H9 (cell line): ENCODE data around the gene S100A8. TPM values are rescaled to one million over a fixed set of nuclear protein-coding genes. Genes with fewer than 3 reads are reported as not detected.

Experiments
- DNase-seq: peaks from one replicate; pipeline ENCODE4 v3.0.0-alpha.2; 2017
- H2AFZ ChIP-seq: one replicate; pipeline ENCODE4 v1.6.1; 2013; ENCODE audit warnings: mild to moderate bottlenecking, low read length, control low read depth, moderate library complexity
- H2AK5ac ChIP-seq: 2 replicates; pipeline ENCODE4 v1.6.1; 2013; ENCODE audit warnings: low read length, control low read depth, mixed read lengths; ENCODE audit not compliant: insufficient read length
- H2BK120ac ChIP-seq: one replicate; pipeline ENCODE4 v1.6.1; 2013; ENCODE audit warnings: low read depth, mild to moderate bottlenecking, low read length, control low read depth, inconsistent platforms; ENCODE audit not compliant: poor library complexity, severe bottlenecking
- H2BK12ac ChIP-seq: 2 replicates; pipeline ENCODE4 v1.6.1; 2013; ENCODE audit warnings: low read length, control low read depth, mixed read lengths, low read depth; ENCODE audit not compliant: insufficient read length
- H2BK15ac ChIP-seq: 2 replicates; pipeline ENCODE4 v1.6.1; 2013; ENCODE audit warnings: low read depth, low read length, control low read depth
- H2BK20ac ChIP-seq: one replicate; pipeline ENCODE4 v1.6.1; 2013; ENCODE audit warnings: low read depth, mild to moderate bottlenecking, low read length, control low read depth, inconsistent platforms; ENCODE audit not compliant: poor library complexity, severe bottlenecking
- H2BK5ac ChIP-seq: 2 replicates; pipeline ENCODE4 v1.6.1; 2013; ENCODE audit warnings: low read length, control low read depth, mixed read lengths; ENCODE audit not compliant: insufficient read length
- H3K14ac ChIP-seq: 2 replicates; pipeline ENCODE4 v1.6.1; 2013; ENCODE audit warnings: low read length, control low read depth; ENCODE audit not compliant: insufficient read depth
- H3K18ac ChIP-seq: 2 replicates; pipeline ENCODE4 v1.6.1; 2013; ENCODE audit warnings: low read depth, mild to moderate bottlenecking, mixed read lengths, low read length, control low read depth; ENCODE audit not compliant: insufficient read length
- H3K23ac ChIP-seq: 2 replicates; pipeline ENCODE4 v1.6.1; 2013; ENCODE audit warnings: low read length, control low read depth, mixed read lengths, low read depth; ENCODE audit not compliant: insufficient read length
- H3K23me2 ChIP-seq: 2 replicates; pipeline ENCODE4 v1.6.1; 2013; ENCODE audit warnings: low read depth, mild to moderate bottlenecking, mixed read lengths, low read length, control low read depth; ENCODE audit not compliant: insufficient read length, poor library complexity, severe bottlenecking
- H3K27ac ChIP-seq: 2 replicates; pipeline ENCODE4 v1.5.1; 2013; ENCODE audit warnings: low read length, control low read depth, mixed read lengths, low read depth; ENCODE audit not compliant: insufficient read length
- H3K27me3 ChIP-seq: 2 replicates; pipeline ENCODE4 v1.6.1; 2013; ENCODE audit warnings: low read length, control low read depth, inconsistent platforms; ENCODE audit not compliant: insufficient read depth
- H3K4ac ChIP-seq: 2 replicates; pipeline ENCODE4 v1.6.1; 2013; ENCODE audit warnings: low read depth, mild to moderate bottlenecking, control low read depth, inconsistent platforms, low read length, moderate library complexity
- H3K4me1 ChIP-seq: 2 replicates; pipeline ENCODE4 v1.6.1; 2013; ENCODE audit warnings: low read length, control low read depth, inconsistent platforms; ENCODE audit not compliant: insufficient read depth
- H3K4me2 ChIP-seq: 2 replicates; pipeline ENCODE4 v1.6.1; 2013; ENCODE audit warnings: low read length, control low read depth, mixed read lengths; ENCODE audit not compliant: insufficient read length, insufficient read depth
- H3K56ac ChIP-seq: 2 replicates; pipeline ENCODE4 v1.6.1; 2013; ENCODE audit warnings: low read depth, mild to moderate bottlenecking, mixed read lengths, low read length, control low read depth; ENCODE audit not compliant: insufficient read length
- H3K79me1 ChIP-seq: 2 replicates; pipeline ENCODE4 v1.6.1; 2013; ENCODE audit warnings: low read depth, mild to moderate bottlenecking, moderate library complexity, low read length, control low read depth, inconsistent platforms; ENCODE audit not compliant: insufficient read depth, poor library complexity, severe bottlenecking
- H3K79me2 ChIP-seq: 2 replicates; pipeline ENCODE4 v1.6.1; 2013; ENCODE audit warnings: low read length, control low read depth, inconsistent platforms; ENCODE audit not compliant: insufficient read depth
- H3K9ac ChIP-seq: 2 replicates; pipeline ENCODE4 v1.6.1; 2013; ENCODE audit warnings: low read length, control low read depth, mixed read lengths; ENCODE audit not compliant: insufficient read length; ENCODE audit errors: extremely low read depth
- H3K9me3 ChIP-seq: one replicate; pipeline ENCODE4 v1.6.1; 2013; ENCODE audit warnings: low read depth, low read length, inconsistent platforms; ENCODE audit not compliant: control insufficient read depth
- H3T11ph ChIP-seq: one replicate; pipeline ENCODE4 v1.6.1; 2013; ENCODE audit warnings: mild to moderate bottlenecking, low read length, control low read depth, inconsistent platforms
- H4K20me1 ChIP-seq: one replicate; pipeline ENCODE4 v1.6.1; 2013; ENCODE audit not compliant: control insufficient read depth, insufficient read length, insufficient read depth
- H4K5ac ChIP-seq: 2 replicates; pipeline ENCODE4 v1.6.1; 2013; ENCODE audit warnings: low read depth, mild to moderate bottlenecking, mixed read lengths, low read length, control low read depth; ENCODE audit not compliant: insufficient read length
- H4K8ac ChIP-seq: replicated peaks from 2 replicates; pipeline ENCODE4 v1.6.1; 2013; ENCODE audit warnings: low read length, control low read depth, mixed read lengths, low read depth; ENCODE audit not compliant: insufficient read length
- H4K91ac ChIP-seq: 2 replicates; pipeline ENCODE4 v1.6.1; 2013; ENCODE audit warnings: low read depth, mild to moderate bottlenecking, moderate library complexity, mixed read lengths, low read length, control low read depth; ENCODE audit not compliant: insufficient read length
- H3K27ac Mint-ChIP-seq, 3 experiments: 2 replicates in 2 of 3; 3 replicates in 1 of 3; pipeline ENCODE4 v1.8.0; 2020 to 2021; ENCODE audit warnings: mixed read lengths in 3 of 3, mild to moderate bottlenecking in 1 of 3, moderate library complexity in 1 of 3
- H3K27me3 Mint-ChIP-seq: 2 replicates; pipeline ENCODE4 v1.8.0; 2021; ENCODE audit warnings: low read depth, mild to moderate bottlenecking, moderate library complexity, mixed read lengths
- H3K36me3 Mint-ChIP-seq, 3 experiments: 2 replicates in 2 of 3; 3 replicates in 1 of 3; pipeline ENCODE4 v1.8.0; 2020 to 2021; ENCODE audit warnings: low read depth in 3 of 3, mixed read lengths in 3 of 3; ENCODE audit not compliant: insufficient read depth in 1 of 3
- H3K4me1 Mint-ChIP-seq, 2 experiments: 2 replicates each; pipeline ENCODE4 v1.8.0; 2020; ENCODE audit warnings: mixed read lengths in 2 of 2
- H3K4me3 Mint-ChIP-seq, 2 experiments: 2 replicates in 1 of 2; 3 replicates in 1 of 2; pipeline ENCODE4 v1.8.0; 2020 to 2021; ENCODE audit warnings: mild to moderate bottlenecking in 2 of 2, mixed read lengths in 2 of 2, moderate library complexity in 1 of 2
- H3K9me3 Mint-ChIP-seq, 2 experiments: 2 replicates in 1 of 2; 3 replicates in 1 of 2; pipeline ENCODE4 v1.8.0; 2020; ENCODE audit warnings: mild to moderate bottlenecking in 2 of 2, mixed read lengths in 2 of 2, moderate library complexity in 1 of 2
- whole genome bisulfite sequencing: extraction: QIAGEN DNeasy Blood & Tissue Kit; methylation state at CpG from one replicate; pipeline ENCODE4 v1.1.7; 2013; ENCODE audit warnings: missing lambda C conversion rate, low lambda C conversion rate, mixed read lengths; ENCODE audit not compliant: insufficient read length; ENCODE audit errors: extremely low coverage; 5-methylcytosine and 5-hydroxymethylcytosine counted together
- total RNA-seq: library from RNA; stranded (reverse); gene quantifications from 2 replicates; pipeline ENCODE4 v1.2.1, GENCODE V29; 2021
- TF ChIP-seq, protein P1 (sequence below): fragments of 200-600 bp; sonication (generic); conservative IDR thresholded peaks from 3 replicates; pipeline ENCODE4 v1.8.0; 2021; ENCODE audit warnings: antibody characterized with exemption, mild to moderate bottlenecking

Gene S100A8
- total RNA-seq, 1 experiment from 2014 or later: not detected

DNA sequence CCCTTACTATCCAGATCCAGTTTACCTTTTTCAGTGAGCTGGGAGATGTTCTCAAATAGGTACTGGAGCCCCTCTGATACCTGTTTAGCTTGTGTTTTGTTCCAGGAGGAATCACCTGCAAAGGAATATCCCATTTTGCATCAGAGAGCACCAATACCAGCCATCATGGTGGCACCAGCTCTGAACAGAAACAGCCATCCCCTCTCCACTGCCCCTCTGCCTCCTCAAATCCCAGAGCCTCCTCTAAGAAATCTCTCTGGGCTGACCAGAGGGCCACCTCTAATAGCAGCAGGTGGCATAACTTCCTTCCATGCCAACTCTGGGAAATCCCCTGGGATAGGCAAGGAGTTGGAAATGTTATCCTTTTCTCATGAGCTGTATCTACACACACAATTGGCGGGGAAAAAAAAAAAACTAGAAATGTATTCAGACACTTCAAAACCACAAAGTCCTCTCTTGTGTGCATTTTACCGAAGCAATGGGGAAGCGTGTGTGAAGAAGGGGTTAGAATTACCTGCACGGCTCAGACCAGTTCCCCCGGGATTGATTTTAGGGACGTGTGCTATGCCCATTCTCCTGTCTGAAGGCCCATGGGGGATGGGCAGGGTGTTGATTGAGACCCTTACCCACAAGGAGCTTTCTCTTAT lies 44.7 kb downstream of the S100A8 start:
- no peaks in the 10 kb centered on the region for H3K27me3 ChIP-seq
- no peaks in the 10 kb centered on the region for H3K4me1 ChIP-seq
- no peak overlapping the region for H3K14ac ChIP-seq
- Mint-ChIP-seq H3K9me3 (no peaks in the 10 kb centered on the region), H3K27ac (no peak overlapping the region), H3K4me1 (peaks cover 0 to 5% of the 10 kb centered on the region in 2 experiments; a peak in 2 of 4 replicates), H3K27me3 (peaks cover 36% of the 10 kb centered on the region), H3K4me3 (no peak overlapping the region), H3K36me3 (no peaks in the 10 kb centered on the region; a peak in 1 of 7 replicates)
- H4K20me1 ChIP-seq: no peaks in the 10 kb centered on the region
- H3K79me1 ChIP-seq: no peaks in the 10 kb centered on the region
- no peak overlapping the region for H2BK12ac ChIP-seq
- no peak overlapping the region for H3K27ac ChIP-seq
- H3K9me3 ChIP-seq: no peaks in the 10 kb centered on the region
- no peak overlapping the region for H3K4me2 ChIP-seq
- H3K9ac ChIP-seq: no peak overlapping the region
- no peaks in the 10 kb centered on the region for H3K79me2 ChIP-seq
- H4K91ac ChIP-seq: no peak overlapping the region
- WGBS: no CpG with 5 or more reads among the region's 6 CpGs
- no peak overlapping the region for H2AK5ac ChIP-seq
- H4K5ac ChIP-seq: no peak overlapping the region
- no peak overlapping the region for H2AFZ ChIP-seq
- H3K4ac ChIP-seq: no peak overlapping the region
- H3K23me2 ChIP-seq: no peaks in the 10 kb centered on the region
- H3T11ph ChIP-seq: no peak overlapping the region
- H3K56ac ChIP-seq: no peak overlapping the region
- no peak overlapping the region for H2BK5ac ChIP-seq
- no peak overlapping the region for H3K23ac ChIP-seq
- TF ChIP-seq, protein P1, sequence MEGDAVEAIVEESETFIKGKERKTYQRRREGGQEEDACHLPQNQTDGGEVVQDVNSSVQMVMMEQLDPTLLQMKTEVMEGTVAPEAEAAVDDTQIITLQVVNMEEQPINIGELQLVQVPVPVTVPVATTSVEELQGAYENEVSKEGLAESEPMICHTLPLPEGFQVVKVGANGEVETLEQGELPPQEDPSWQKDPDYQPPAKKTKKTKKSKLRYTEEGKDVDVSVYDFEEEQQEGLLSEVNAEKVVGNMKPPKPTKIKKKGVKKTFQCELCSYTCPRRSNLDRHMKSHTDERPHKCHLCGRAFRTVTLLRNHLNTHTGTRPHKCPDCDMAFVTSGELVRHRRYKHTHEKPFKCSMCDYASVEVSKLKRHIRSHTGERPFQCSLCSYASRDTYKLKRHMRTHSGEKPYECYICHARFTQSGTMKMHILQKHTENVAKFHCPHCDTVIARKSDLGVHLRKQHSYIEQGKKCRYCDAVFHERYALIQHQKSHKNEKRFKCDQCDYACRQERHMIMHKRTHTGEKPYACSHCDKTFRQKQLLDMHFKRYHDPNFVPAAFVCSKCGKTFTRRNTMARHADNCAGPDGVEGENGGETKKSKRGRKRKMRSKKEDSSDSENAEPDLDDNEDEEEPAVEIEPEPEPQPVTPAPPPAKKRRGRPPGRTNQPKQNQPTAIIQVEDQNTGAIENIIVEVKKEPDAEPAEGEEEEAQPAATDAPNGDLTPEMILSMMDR: no peak
- no peak overlapping the region for H3K18ac ChIP-seq
- H2BK15ac ChIP-seq: no peak overlapping the region
- DNase-seq: no peak
- H2BK120ac ChIP-seq: no peak overlapping the region
- no peak overlapping the region for H2BK20ac ChIP-seq
- no peak overlapping the region for H4K8ac ChIP-seq
